ENCODE data around the gene PGLYRP2. TPM values are rescaled to one million over a fixed set of nuclear protein-coding genes. Genes with fewer than 3 reads are reported as not detected.

PGLYRP2 gene
- total and polyA plus RNA-seq, 2 of the 13 experiments (the other 11 are each of a cell fraction or from before 2014, with no cell fraction given) = 0.04 to 1.0 TPM

- TF ChIP-seq USF2 (IDR thresholded peaks at IDR 0.05; ENCODE audit: low read depth, low read length) (no peak), USF2 (CRISPR knock-in tag; IDR thresholded peaks at IDR 0.05; ENCODE audit: borderline replicate concordance) (no peak), ZNF704 (CRISPR knock-in tag; IDR thresholded peaks at IDR 0.05; ENCODE audit: borderline replicate concordance) (no peak), RAD21 (CRISPR knock-in tag; IDR thresholded peaks at IDR 0.05) (no peak), CENPBD1 (CRISPR knock-in tag; IDR thresholded peaks at IDR 0.05; ENCODE audit: borderline replicate concordance, low read depth) (no peak), NFIB (CRISPR knock-in tag; IDR thresholded peaks at IDR 0.05; ENCODE audit: borderline replicate concordance) (no peak), ESRRA (CRISPR knock-in tag; IDR thresholded peaks at IDR 0.05; ENCODE audit: low read depth) (peak; percentile 85; the same call in 1 of the 2 replicates), SOX13 (IDR thresholded peaks at IDR 0.05) (no peak), SOX13 (CRISPR knock-in tag; conservative IDR thresholded peaks at IDR 0.05 in 1 of 2, IDR thresholded peaks at IDR 0.05 in 1 of 2) (peak in 1 of 2 experiments; percentile 49; a peak in 1 of 4 replicates), ZNF776 (CRISPR knock-in tag; IDR thresholded peaks at IDR 0.05) (no peak), ZNF142 (CRISPR knock-in tag; IDR thresholded peaks at IDR 0.05) (no peak), MLX (CRISPR knock-in tag; IDR thresholded peaks at IDR 0.05) (no peak), ZKSCAN5 (CRISPR knock-in tag; IDR thresholded peaks at IDR 0.05) (no peak), ZFP62 (CRISPR knock-in tag; IDR thresholded peaks at IDR 0.05) (no peak), RELA (CRISPR knock-in tag; IDR thresholded peaks at IDR 0.05) (no peak), ZNF30 (CRISPR knock-in tag; IDR thresholded peaks at IDR 0.05) (no peak), ZNF703 (CRISPR knock-in tag; IDR thresholded peaks at IDR 0.05; ENCODE audit: borderline replicate concordance) (no peak)
These were observed 10.4 kb downstream of the PGLYRP2 start (continued) for GRCh38 chr19:15468675-15469512.
